GM04504 (cell line): Measurements from ENCODE around the gene SND1.

Experiments
- DNase-seq: peaks from one replicate; pipeline ENCODE4 v3.0.0-alpha.2; 2012; ENCODE audit warnings: low read depth

Gene SND1

DNA sequence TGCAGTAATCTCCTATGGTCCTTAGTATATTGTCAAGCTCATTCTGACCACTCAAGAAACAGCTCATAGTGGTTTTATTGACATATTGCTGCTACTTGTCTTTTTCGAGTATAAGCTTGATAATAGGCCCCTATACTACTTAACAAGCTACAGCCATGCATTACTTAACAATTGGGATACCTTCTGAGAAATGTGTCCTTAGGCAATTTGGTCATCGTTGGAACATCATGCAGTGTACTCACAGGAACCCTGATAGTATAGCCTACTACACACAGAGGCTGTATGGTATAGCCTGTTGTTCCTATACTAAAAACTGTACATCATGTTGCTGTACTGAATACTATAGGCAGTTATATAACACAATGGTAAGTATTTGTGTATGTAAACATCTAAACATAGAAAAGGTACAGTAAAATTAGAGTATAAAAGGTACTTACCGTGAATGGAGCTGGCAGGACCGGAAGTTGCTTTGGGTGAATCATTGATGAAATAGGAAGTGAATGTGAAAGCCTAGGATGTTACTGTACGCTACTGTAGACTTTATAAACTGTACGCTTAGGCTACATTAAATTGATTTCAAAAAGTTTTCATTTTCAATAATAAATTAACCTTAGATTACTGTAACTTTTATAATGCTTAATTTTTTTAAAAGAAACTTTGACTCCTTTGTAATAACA, 218.4 kb downstream of the SND1 start:
- no peak for DNase-seq

DNA sequence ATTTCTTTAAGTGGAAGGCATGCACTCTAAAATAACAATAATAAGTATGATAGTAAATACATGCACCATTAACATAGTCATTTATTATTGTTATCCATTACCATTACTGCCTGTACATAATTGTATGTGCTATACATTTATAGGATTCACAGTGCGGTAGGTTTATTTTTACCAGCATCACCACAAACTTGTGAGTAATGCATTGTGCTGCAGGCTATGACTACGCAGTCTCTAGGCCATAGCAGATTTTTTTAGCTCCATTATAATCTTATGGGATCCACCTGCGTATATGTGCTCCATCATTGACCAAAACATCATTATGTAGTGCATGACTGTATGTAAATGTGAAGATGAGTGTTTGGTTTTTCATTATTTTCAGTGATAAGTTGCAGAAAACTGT, 219.2 kb downstream of the SND1 start:
- no peak for DNase-seq

DNA sequence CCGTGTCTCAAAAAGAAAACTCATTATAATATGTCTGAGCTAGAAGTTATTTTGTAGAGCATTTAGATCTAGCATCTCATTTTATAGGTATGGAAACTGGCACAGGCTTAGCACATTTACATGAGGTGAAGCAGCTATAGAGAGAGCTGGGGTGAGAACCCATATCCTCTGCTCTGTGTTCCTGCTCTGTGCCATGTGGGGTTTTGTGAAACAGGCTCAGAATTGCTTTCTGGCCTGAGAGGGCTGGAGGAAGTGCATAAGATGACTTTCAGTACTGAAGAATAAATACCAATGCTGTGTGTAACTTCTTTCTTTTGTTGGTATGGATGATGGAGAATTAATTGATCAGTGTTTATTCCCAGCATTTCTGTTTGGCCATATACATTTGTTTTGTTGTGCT, 220.1 kb downstream of the SND1 start:
- no peak for DNase-seq

DNA sequence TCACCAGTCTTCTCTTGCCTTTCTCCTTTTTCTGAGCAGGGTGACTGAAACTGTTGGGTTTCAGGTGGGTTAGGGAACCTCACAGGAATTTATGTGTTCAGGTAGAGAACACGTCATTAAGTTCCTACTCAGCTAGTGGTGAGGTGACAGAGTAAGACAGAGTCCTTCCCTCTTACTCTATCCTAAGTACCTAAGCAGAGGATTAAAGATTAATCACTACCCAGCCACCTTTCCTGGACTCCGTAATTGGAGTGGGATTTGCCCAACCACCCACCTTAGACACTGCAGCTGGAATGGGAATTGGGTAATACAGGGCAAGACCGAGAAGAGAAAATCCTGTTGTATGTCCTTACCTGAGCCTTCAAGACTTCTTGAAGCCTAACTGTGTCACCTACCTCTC, 221.2 kb downstream of the SND1 start:
- no peak for DNase-seq

DNA sequence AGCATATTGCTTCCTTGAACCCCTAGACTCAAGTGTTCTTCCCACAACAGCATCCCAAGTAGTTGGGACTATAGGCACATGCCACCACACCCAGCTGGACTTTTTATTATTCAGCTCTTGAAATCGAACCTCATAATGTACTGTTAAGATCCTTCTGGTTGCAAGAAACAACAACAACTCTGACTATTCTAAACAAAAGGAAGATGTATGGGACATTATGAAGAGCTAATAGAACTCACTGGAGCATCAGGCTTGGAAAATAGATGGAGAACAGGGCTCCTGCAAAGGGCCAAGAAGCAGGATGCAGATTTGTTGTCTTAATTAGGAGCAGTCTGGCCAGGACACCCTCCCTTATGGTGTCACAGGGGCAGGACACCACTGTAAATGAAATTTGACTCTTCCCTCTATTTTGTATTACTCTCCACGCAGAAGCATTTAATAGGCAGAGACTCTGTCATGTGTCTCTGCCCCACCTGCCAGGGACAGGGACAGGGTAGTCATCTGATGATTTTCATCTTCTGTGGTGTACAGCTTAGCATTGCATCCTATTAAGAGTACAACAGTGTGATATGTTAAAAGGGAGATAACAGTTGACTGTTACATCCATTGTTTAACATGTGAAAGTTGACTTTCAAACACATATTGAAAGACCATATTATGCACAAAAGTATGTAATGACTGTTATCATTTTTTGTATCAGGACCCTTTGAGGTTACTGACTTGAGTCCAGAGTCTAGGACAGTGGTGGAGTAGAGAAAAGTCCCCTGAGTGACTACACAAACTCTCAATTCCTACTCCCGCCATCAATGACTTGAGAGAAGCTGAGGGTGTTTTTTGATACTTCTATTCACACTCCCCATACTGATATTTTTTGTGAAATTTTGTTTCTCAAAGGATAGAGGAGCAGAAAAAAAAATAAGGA, 222.0 kb downstream of the SND1 start:
- DNase-seq, result no peak

DNA sequence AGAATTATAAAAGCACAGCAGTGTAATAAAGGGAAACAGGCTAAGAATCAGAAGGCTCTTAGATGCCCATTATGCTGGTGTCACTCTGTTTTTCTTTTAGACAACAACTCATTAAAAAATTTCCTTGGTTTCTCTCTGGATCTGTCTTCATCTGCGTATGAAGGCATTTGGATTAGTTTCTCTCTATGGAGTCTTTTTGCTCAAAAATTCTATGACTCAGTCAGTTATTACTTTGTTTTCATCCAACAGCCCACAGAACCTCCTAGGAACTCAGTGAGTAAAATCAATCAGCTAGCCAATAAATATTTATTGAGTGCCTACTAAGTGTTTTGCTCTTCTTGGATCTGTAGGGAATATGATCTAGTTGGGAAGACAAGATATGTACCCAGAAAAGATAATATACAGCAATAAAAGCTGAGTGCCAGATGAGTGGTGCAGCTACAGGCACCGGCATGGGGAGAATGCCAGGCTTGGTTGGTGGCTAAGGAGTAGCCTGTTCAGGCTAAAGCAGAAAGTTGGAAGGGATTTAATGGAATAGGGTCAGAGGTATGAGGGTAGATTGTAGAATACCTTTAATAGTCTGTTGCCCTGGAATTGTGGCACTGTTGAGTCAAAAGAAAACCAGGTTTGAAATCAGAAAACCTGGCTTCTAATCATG, 223.1 kb downstream of the SND1 start:
- DNase-seq, result no peak

DNA sequence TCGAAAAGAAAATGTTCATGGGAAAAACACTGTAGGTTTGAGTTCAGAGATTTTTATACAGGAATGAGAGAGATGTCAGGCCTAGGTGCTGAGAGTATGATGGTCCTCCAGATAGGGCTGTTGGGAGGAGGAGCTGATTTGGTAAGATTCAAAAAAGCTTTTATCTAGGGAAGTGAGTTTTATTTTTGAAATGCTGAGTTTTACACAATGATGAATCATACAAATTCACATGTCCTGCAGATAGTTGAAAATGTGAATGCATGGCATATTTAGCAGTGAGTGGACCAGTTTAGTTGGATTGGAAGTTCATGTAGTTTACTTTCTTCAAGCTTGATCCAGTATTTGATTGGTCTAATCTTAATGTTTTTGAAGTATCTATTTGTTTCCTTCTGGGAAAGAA, 224.4 kb downstream of the SND1 start:
- no peak for DNase-seq

DNA sequence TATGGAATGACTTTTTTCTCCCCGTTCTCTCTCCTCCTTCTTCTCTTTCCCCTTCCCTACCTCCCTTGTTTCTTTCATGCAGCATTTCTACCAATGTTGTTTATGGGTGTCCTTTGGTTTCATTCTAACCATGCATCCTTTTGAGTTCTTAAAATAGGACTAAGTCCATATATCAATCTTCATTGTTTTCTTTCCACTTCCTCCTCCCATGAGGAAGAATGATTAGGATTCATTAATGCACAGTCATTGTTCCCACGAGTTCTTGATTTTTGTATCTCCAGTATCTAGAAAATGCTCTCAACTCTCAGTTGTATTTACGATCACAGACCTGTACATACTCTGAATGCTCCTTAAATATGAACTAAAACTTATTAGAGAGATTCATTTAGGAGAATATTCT, 226.0 kb downstream of the SND1 start:
- no peak for DNase-seq

DNA sequence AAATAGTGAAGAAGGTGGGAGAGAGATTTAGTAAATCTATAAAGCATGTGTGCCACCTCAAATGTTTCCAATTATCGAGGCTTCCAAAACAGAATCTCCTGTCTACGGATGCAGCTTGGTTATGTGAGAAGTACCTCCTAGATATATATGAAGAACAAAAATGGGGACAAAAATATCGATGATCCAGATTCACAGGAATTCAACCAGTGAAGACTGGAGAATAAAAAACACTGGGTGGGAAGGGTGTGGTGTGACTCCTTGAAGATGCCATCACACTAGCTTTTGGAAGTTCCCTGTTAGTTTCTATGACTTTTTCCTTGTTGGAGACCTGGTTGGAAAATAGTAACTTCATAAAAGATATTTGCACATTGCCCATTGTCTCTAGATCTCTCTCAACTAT, 226.8 kb downstream of the SND1 start:
- DNase-seq, result no peak

DNA sequence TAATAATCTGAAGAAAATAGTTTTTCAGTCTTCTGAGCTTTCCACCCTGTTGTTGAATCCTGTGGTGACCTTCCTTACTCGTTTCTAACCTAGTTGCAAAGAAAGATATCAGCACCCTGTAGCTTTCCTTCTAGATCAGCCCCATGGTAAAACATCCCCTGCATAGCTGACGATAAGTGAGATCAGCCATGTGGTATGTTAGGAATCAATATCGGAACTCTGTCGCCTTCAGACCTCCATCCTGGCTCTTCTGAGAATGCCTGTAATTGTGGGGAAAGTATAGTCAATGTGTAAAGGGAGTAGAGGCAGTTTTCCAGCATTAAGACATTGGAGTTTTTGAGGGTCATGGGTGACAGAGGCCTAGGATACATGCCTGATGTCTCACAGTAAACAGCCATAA, 227.4 kb downstream of the SND1 start:
- DNase-seq, result no peak

DNA sequence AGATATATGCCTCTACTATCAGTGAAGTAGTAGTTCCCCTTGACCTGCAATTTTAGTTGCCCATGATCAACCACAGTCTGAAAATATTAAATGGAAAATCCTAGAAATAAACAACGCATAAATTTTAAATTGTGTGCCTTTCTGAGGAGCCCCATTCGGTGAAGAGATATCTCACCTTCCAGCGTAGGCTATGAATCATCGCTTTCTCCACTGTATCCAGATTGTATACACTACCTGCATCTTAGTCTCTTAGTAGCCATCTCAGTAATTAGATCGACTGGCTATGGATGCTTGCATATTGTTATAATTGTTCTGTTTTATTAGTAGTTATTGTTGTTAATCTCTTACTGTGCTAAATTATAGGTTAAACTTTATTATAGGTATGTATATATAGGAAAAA, 227.9 kb downstream of the SND1 start:
- no peak for DNase-seq

DNA sequence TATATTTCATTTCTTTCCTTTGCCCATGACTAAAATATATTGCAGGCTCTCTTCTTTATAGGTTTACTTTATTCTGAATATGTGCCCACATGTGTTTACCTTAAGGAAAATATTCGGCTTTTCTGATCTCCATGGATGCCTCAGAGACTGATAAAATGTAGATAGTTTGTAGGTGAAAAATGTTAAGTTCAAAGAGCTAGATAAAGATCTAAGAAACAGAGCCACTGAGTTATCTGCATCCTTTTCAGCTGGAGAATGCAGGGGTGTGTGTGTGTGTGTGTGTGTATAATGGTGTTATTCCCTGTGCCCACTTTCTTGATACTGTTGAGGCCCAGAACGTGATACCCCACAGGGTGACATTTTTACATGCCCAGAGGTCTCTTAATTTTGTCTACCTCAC, 228.5 kb downstream of the SND1 start:
- no peak for DNase-seq

DNA sequence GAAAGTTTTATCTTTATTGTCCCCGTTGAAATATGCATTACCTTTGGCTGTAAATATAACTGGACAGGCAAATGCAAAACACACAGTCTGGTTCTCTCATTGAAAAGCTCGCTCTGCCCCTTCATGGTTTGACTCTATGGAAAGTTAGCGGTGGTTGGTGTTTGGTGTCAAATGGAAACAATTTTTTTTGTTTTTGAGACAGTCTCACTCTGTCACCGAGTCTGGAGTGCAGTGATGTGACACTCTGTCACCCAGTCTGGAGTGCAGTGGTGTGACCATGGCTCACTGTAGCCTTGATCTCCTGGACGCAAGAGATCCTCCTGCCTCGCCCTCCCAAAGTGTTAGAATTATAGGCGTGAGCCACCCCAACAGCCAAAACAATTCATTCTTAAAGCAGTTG, 229.6 kb downstream of the SND1 start:
- DNase-seq, result no peak

DNA sequence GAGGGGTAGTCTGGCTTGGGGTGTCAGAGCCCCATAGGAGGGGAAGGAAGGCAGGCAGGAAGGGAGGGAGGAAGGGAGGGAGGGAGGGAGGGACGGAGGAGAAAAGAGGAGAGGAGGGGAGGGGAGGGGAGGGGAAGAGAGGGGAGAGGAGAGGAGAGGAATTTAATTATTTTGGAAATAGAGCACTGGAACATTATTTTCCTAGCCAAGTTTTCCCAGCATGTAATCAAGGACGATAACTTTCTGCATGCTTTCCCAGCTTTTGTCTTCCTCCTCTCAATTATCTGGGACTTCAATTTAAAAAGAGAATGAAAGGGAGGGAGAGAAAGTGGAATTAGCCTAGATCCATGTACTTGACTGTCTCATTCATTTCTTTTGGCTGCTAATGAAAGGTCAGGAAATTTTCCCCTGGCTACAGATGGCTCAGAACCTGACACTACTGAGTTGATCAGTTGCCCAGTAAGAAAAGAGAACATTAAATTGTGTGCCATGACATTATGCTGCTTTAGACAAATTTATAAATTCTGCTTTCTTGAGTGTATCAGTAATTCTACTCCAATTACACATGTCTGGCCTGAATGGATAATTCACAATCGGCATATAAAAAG, 230.4 kb downstream of the SND1 start:
- DNase-seq, result no peak

DNA sequence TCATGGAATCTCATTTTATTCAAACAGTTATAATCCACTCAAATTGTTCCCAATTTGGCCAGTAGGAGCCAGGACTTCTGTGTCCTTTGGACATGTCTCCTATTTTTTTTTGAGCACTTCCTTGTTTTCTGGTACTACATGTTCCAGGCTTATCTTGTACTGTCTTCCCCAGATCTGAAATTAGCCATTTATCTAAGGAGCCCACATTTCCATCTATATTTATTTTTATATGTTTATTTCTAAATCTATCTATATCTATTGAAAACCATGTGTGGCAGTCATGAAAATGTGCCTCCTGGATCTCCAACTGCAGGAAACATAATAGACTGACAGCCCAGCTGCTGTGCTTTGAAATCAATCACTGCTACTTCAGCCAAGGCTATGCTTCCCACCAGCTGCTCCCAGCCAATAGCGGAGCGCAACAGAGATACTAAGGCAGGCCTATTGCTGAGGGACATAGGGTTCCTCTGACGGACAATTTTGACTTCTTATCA, 232.1 kb downstream of the SND1 start:
- DNase-seq, result no peak

DNA sequence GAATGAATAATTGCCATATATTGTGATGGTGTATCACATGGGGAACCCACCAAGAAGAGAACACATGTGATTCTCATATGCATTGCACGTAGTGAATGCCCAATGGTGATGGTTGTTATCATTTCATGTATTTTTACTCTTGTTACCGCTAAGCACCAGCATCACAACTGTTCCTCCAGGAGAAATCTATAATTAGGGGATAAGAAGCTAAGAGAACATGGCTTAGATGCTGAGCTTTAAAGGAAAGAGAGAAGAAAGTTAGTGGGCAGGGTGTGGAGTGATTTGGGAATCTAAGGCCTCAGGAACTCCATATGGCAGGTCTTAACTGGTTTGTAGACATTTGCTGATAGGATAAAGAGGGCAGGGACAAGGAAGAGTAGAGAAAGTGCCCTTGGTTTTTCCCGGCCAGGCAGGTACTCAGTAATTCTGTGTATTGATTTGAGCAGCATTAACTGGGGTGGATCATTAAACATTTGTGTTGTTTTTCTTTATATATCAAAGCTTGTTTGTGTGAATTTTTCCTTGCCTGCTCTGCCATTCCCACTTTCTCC, 233.3 kb downstream of the SND1 start:
- no peak for DNase-seq

DNA sequence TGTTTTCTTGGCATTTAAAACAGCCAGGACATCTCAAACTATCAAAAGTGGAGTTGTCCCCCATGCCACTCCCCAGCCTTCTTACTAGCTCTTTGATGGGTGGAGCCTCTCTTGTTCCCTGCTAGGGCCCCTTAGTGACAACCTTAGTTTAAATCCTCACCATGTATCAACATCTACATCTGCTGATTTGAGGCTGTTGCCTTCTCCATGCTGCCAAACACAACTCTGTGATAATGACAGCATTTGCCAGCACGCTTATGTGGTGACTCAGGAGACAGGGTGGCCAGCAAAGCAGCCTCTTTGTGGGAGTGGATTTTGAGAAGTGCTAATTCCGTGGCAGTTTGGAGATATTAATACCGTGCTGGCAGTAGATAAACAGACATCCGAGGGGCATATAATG, 233.8 kb downstream of the SND1 start:
- DNase-seq, result peak; percentile 52

DNA sequence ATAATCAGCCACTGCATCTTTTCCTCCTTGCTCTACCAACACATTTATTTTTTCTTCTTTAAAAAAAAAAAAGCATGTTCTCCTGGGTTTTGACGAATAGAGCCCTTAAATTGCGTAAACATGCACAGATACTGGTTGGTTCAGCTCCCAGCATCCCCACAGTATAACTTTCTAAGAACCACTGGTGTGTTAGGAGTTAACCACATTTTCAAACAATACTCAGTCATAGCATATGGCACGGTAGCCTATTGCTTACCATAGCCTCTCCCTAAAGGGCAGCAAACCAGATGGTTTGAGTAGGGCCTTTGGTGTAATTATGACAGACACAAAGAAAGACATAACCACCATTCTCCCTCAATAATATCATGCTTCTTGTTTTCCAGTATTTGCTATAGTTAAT, 234.3 kb downstream of the SND1 start:
- no peak for DNase-seq

DNA sequence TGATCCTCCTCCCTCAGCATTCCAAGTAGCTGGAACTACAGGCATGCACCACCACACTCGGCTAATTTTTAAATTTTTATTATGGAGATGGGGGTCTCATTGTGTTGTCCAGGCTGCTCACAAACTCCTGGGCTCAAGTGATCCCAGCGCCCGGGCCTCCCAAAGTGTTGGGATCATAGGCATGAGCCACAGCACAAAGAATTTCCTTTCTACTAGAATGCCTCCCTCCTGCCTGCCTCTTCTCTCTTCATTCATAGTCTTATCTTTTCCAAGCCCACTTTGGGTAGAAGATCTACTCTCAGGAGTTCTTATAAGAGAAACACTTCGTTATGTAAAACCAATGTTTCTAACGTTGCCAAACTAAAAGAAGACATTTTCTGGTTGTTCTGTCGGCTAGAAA, 235.1 kb downstream of the SND1 start:
- DNase-seq, result no peak

DNA sequence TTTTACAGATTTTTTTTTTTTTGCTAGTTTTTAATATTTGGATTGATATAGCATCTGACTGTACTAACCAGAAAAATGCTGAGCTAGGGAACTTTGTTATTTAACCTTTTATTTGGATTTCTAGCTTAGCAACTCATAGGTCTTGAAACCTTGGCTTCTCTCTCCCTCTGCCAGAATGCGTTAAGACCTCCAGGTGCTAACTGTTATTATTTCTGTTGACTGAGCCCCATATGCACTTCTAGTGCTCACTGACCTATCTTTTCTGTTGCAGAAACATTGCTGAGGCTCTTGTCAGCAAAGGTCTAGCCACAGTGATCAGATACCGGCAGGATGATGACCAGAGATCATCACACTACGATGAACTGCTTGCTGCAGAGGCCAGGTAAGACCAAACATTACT, 235.6 kb downstream of the SND1 start:
- DNase-seq, result no peak

DNA sequence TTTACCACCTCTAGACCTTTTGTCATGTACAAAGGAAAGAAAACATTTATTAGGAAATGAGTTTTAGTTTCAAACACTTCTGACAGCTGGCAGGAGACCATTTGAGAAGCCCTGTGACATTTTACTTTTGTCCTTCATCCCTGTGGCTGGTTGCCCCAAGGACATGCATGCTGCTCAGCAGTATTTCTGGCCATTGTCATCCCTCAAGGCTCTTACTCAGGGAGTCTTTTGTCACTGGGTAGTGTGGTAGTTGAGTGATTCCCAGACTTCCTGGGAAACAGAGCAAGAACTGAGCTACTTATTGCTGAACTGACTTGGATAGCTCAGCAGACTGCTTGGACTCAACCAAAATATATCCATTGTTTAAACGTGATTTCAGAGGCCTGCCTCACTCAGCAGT, 236.4 kb downstream of the SND1 start:
- no peak for DNase-seq

DNA sequence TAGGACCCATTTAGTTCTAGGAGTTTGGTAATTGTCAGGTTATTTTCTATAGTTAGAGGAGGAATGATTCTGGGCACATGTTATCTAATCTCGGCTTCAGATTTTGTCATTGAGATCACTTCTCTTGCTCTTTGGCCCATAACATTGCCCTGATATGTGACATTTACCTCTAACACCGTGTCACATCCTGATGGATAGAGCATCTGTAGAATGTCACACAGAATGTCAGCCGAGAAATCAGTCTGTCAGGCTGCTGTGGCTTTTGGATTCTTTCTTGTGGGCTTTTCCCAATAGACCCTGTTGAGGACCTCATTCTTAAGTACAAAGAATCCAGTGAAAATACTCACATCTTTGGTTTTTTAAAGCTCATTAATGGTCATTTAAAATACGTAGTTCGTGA, 236.8 kb downstream of the SND1 start:
- DNase-seq, result no peak
